SK-N-SH (cell line): ENCODE measurements around the gene MSH2. TPM values are rescaled to one million over a fixed set of nuclear protein-coding genes. Genes with fewer than 3 reads are reported as not detected.

Source experiments
- CTCF ChIA-PET: fragments of 300-600, 350-600 bp; formaldehyde crosslinking; extraction: SDS; loops from one replicate; lab custom pipeline; 2021; lab: Yijun Ruan, JAX
- POLR2A ChIA-PET: fragments of 350-600 bp; sonication (Branson Sonifier 250); formaldehyde crosslinking; extraction: SDS; loops from one replicate; lab custom pipeline; 2020; ENCODE audit warnings: antibody characterized with exemption, inconsistent platforms; lab: Yijun Ruan, JAX
- DNase-seq: peaks from one replicate; pipeline ENCODE4 v3.0.0; 2012
- H2AFZ ChIP-seq: fragments of 200-600 bp; sonication (generic); 2 replicates; pipeline ENCODE4 v1.8.1; 2016; ENCODE audit warnings: antibody characterized with exemption, mild to moderate bottlenecking, low read depth
- H3F3A ChIP-seq: fragments of 200-600 bp; sonication (generic); replicated peaks from 2 replicates; pipeline ENCODE3; 2016; ENCODE audit warnings: antibody characterized with exemption, mild to moderate bottlenecking; ENCODE audit not compliant: insufficient read depth
- H3K27ac ChIP-seq, 2 experiments: fragments of 200-500 bp in 1 of 2; fragments of 200-600 bp in 1 of 2; sonication (Bioruptor generic) in 1 of 2; sonication (generic), shearing (Covaris generic) in 1 of 2; 2 replicates each; pipeline versions ENCODE4 v1.5.1 to v1.6.1; 2014 to 2016; ENCODE audit warnings: low read depth in 2 of 2, inconsistent platforms in 1 of 2, low read length in 1 of 2, mild to moderate bottlenecking in 1 of 2, mixed read lengths in 1 of 2
- H3K27me3 ChIP-seq: fragments of 200-600 bp; sonication (generic), shearing (Covaris generic); 2 replicates; pipeline ENCODE4 v1.6.1; 2016; ENCODE audit warnings: mixed run types; ENCODE audit not compliant: insufficient read depth
- H3K36me3 ChIP-seq, 2 experiments: fragments of 200-500 bp in 1 of 2; fragments of 200-600 bp in 1 of 2; sonication (Bioruptor generic) in 1 of 2; sonication (generic) in 1 of 2; replicated peaks in 1 of 2; 2 replicates each; pipeline versions ENCODE3 to v1.5.1; 2014 to 2016; ENCODE audit warnings: low read length in 1 of 2, mild to moderate bottlenecking in 1 of 2; ENCODE audit not compliant: insufficient read depth in 2 of 2, control insufficient read depth in 1 of 2
- H3K4me1 ChIP-seq, 2 experiments: fragments of 200-500 bp in 1 of 2; fragments of 200-600 bp in 1 of 2; sonication (Bioruptor generic) in 1 of 2; sonication (generic), shearing (Covaris generic) in 1 of 2; 2 replicates each; pipeline versions ENCODE4 v1.5.1 to v1.6.1; 2014 to 2016; ENCODE audit warnings: low read depth in 1 of 2, low read length in 1 of 2, mixed run types in 1 of 2; ENCODE audit not compliant: insufficient read depth in 2 of 2, control insufficient read depth in 1 of 2
- H3K4me2 ChIP-seq: fragments of 200-600 bp; sonication (generic), shearing (Covaris generic); 2 replicates; pipeline ENCODE4 v1.6.1; 2017; ENCODE audit warnings: mixed run types
- H3K4me3 ChIP-seq, 2 experiments: fragments of 200-500 bp in 1 of 2; fragments of 200-600 bp in 1 of 2; sonication (Bioruptor generic) in 1 of 2; sonication (generic), shearing (Covaris generic) in 1 of 2; 2 replicates each; pipeline versions ENCODE4 v1.5.1 to v1.8.1; 2014 to 2016; ENCODE audit warnings: low read depth in 2 of 2, inconsistent platforms in 1 of 2, low read length in 1 of 2, mild to moderate bottlenecking in 1 of 2, mixed read lengths in 1 of 2, moderate library complexity in 1 of 2
- H3K79me2 ChIP-seq: fragments of 200-600 bp; sonication (generic); 2 replicates; pipeline ENCODE4 v1.8.1; 2017; ENCODE audit warnings: mild to moderate bottlenecking; ENCODE audit not compliant: insufficient read depth
- H3K9ac ChIP-seq: fragments of 200-600 bp; sonication (generic); 2 replicates; pipeline ENCODE4 v1.6.1; 2017; ENCODE audit warnings: mixed run types
- H3K9me2 ChIP-seq: fragments of 200-600 bp; sonication (generic); 2 replicates; pipeline ENCODE4 v1.6.1; 2017; ENCODE audit warnings: mixed run types
- H3K9me3 ChIP-seq: fragments of 200-600 bp; sonication (generic); 2 replicates; pipeline ENCODE4 v1.6.1; 2017; ENCODE audit warnings: mixed run types, mild to moderate bottlenecking, moderate library complexity
- H4K20me1 ChIP-seq: fragments of 200-600 bp; sonication (generic); 2 replicates; pipeline ENCODE4 v1.6.1; 2017; ENCODE audit warnings: mild to moderate bottlenecking, mixed run types; ENCODE audit not compliant: insufficient read depth
- CHD2 ChIP-seq: fragments of 150-350 bp; IDR thresholded peaks from 2 replicates; pipeline ENCODE4 v1.6.1; 2018; ENCODE audit warnings: low read length; ENCODE audit not compliant: partially characterized antibody
- ELF1 ChIP-seq: IDR thresholded peaks from 2 replicates; pipeline ENCODE4 v1.4.0; 2012
- FOXJ3 ChIP-seq: sonication (generic); formaldehyde crosslinking; IDR thresholded peaks from 2 replicates; pipeline ENCODE4 v1.5.1; 2020; ENCODE audit warnings: mild to moderate bottlenecking, missing genetic modification reagents
- GABPA ChIP-seq: IDR thresholded peaks from 2 replicates; pipeline ENCODE4 v1.4.0; 2012; ENCODE audit warnings: low read depth, mild to moderate bottlenecking
- GATA2 ChIP-seq: sonication (generic); formaldehyde crosslinking; IDR thresholded peaks from 2 replicates; pipeline ENCODE4 v1.5.0; 2020; ENCODE audit warnings: mild to moderate bottlenecking, missing genetic modification reagents
- JUND ChIP-seq: IDR thresholded peaks from 2 replicates; pipeline ENCODE4 v1.4.0; 2012
- NRF1 ChIP-seq: IDR thresholded peaks from 2 replicates; pipeline ENCODE4 v1.6.1; 2012; ENCODE audit warnings: low read depth, mild to moderate bottlenecking, low read length
- POLR2AphosphoS5 ChIP-seq: IDR thresholded peaks from 2 replicates; pipeline ENCODE4 v1.6.1; 2012; ENCODE audit warnings: low read depth, low read length
- SMC3 ChIP-seq: IDR thresholded peaks from 2 replicates; pipeline ENCODE4 v1.6.1; 2012; ENCODE audit warnings: low read depth, low read length, improper control_type of control experiment
- ZBTB33 ChIP-seq: IDR thresholded peaks from 2 replicates; pipeline ENCODE4 v1.4.0; 2012; ENCODE audit warnings: low read depth, borderline replicate concordance
- WGBS: methylation state at CpG from one replicate; pipeline ENCODE4 v1.1.6; 2017; ENCODE audit warnings: low lambda C conversion rate; 5-methylcytosine and 5-hydroxymethylcytosine counted together
- polyA plus RNA-seq, 3 experiments: library from polyadenylated mRNA; depleted of rRNA; stranded (reverse); fragments of >200 nt; gene quantifications; 2 replicates each; pipeline ENCODE4 v1.2.3, GENCODE V29; 2012

Gene MSH2
- polyA plus RNA-seq, 1 of the 3 experiments (the other 2 are of a cell fraction), result 13.7 TPM

- Histone ChIP-seq H3K36me3 (peaks cover 0 to 4% of the 10 kb centered on the region in 2 experiments), H3K4me2 (peak overlapping the region; percentile 79), H3K9me2 (no peaks in the 10 kb centered on the region), H3K79me2 (peaks cover 58% of the 10 kb centered on the region), H3K9me3 (no peaks in the 10 kb centered on the region), H3K9ac (peak overlapping the region; percentile 86), H4K20me1 (no peaks in the 10 kb centered on the region), H3K27ac (peak overlapping the region; percentile 50 to 74; a peak in 2 of 4 replicates), H3F3A (peaks cover 4% of the 10 kb centered on the region), H3K4me1 (peaks cover 6 to 11% of the 10 kb centered on the region in 2 experiments; a peak in 1 of 4 replicates), H3K4me3 (peak overlapping the region; percentile 74 to 96), H3K27me3 (no peaks in the 10 kb centered on the region), H2AFZ (peak overlapping the region; percentile 97)
- peak; percentile 52 for DNase-seq
- TF ChIP-seq ELF1 (no peak), SMC3 (no peak), GABPA (no peak)
- 5% methylated on average over 24 of the region's 24 CpGs for WGBS
- ChIA-PET POLR2A (interaction anchor here (0.5 to 1.1 kb wide), 3 partner anchors 13 to 96 kb away, joined by 3 read pairs; no protein-coding TSS in a partner anchor), CTCF (interaction anchor here (0.7 to 2.3 kb wide), 9 partner anchors 9 to 365 kb away, joined by 3 to 12 read pairs (median 4); no protein-coding TSS in a partner anchor)
Measured at GRCh38 chr2:47403609-47404193, 745 bp downstream of the MSH2 start.

GRCh38 chr2:47404356-47404755, 1.4 kb downstream of the MSH2 start:
- Histone ChIP-seq H3K4me1 (peaks cover 6 to 11% of the 10 kb centered on the region in 2 experiments; a peak in 1 of 4 replicates), H3K27ac (no peak overlapping the region), H3K27me3 (no peaks in the 10 kb centered on the region), H3K4me3 (peak overlapping the region; percentile 74 to 96), H3K36me3 (peaks cover 0 to 4% of the 10 kb centered on the region in 2 experiments), H2AFZ (peak overlapping the region; percentile 97; the same call in 1 of the 2 replicates), H3K9ac (no peak overlapping the region), H3K79me2 (peaks cover 59% of the 10 kb centered on the region), H4K20me1 (no peaks in the 10 kb centered on the region), H3K4me2 (peak overlapping the region; percentile 79), H3K9me2 (no peaks in the 10 kb centered on the region), H3K9me3 (no peaks in the 10 kb centered on the region), H3F3A (peaks cover 4% of the 10 kb centered on the region)
- ChIA-PET POLR2A (interaction anchor here (0.5 to 1.1 kb wide), 2 partner anchors 60 to 96 kb away, joined by 3 read pairs; no protein-coding TSS in a partner anchor), CTCF (interaction anchor here (0.7 to 2.3 kb wide), 9 partner anchors 8 to 365 kb away, joined by 3 to 12 read pairs (median 4); no protein-coding TSS in a partner anchor)
- 86% methylated on average over 10 of the region's 10 CpGs for WGBS
- no peak for DNase-seq
- no peak for TF ChIP-seq FOXJ3 (CRISPR knock-in tag)
- TF ChIP-seq JUND, result no peak
- TF ChIP-seq POLR2AphosphoS5, result no peak
- TF ChIP-seq NRF1, result no peak
- TF ChIP-seq ELF1, result no peak
- TF ChIP-seq CHD2, result no peak
- TF ChIP-seq ZBTB33, result no peak
- TF ChIP-seq GATA2 (CRISPR knock-in tag), result no peak
